SK-N-SH (cell line): ENCODE results near the gene SLC35D3. TPM values are rescaled to one million over a fixed set of nuclear protein-coding genes. Genes with fewer than 3 reads are reported as not detected.

ENCODE experiments used
- CTCF ChIA-PET: fragments of 300-600, 350-600 bp; formaldehyde crosslinking; extraction: SDS; loops from one replicate; lab custom pipeline; 2021; lab: Yijun Ruan, JAX
- POLR2A ChIA-PET: fragments of 350-600 bp; sonication (Branson Sonifier 250); formaldehyde crosslinking; extraction: SDS; loops from one replicate; lab custom pipeline; 2020; ENCODE audit warnings: antibody characterized with exemption, inconsistent platforms; lab: Yijun Ruan, JAX
- DNase-seq: peaks from one replicate; pipeline ENCODE4 v3.0.0; 2012
- H2AFZ ChIP-seq: fragments of 200-600 bp; sonication (generic); 2 replicates; pipeline ENCODE4 v1.8.1; 2016; ENCODE audit warnings: antibody characterized with exemption, mild to moderate bottlenecking, low read depth
- H3F3A ChIP-seq: fragments of 200-600 bp; sonication (generic); replicated peaks from 2 replicates; pipeline ENCODE3; 2016; ENCODE audit warnings: antibody characterized with exemption, mild to moderate bottlenecking; ENCODE audit not compliant: insufficient read depth
- H3K27ac ChIP-seq, 2 experiments: fragments of 200-500 bp in 1 of 2; fragments of 200-600 bp in 1 of 2; sonication (Bioruptor generic) in 1 of 2; sonication (generic), shearing (Covaris generic) in 1 of 2; 2 replicates each; pipeline versions ENCODE4 v1.5.1 to v1.6.1; 2014 to 2016; ENCODE audit warnings: low read depth in 2 of 2, inconsistent platforms in 1 of 2, low read length in 1 of 2, mild to moderate bottlenecking in 1 of 2, mixed read lengths in 1 of 2
- H3K27me3 ChIP-seq: fragments of 200-600 bp; sonication (generic), shearing (Covaris generic); 2 replicates; pipeline ENCODE4 v1.6.1; 2016; ENCODE audit warnings: mixed run types; ENCODE audit not compliant: insufficient read depth
- H3K36me3 ChIP-seq, 2 experiments: fragments of 200-500 bp in 1 of 2; fragments of 200-600 bp in 1 of 2; sonication (Bioruptor generic) in 1 of 2; sonication (generic) in 1 of 2; replicated peaks in 1 of 2; 2 replicates each; pipeline versions ENCODE3 to v1.5.1; 2014 to 2016; ENCODE audit warnings: low read length in 1 of 2, mild to moderate bottlenecking in 1 of 2; ENCODE audit not compliant: insufficient read depth in 2 of 2, control insufficient read depth in 1 of 2
- H3K4me1 ChIP-seq, 2 experiments: fragments of 200-500 bp in 1 of 2; fragments of 200-600 bp in 1 of 2; sonication (Bioruptor generic) in 1 of 2; sonication (generic), shearing (Covaris generic) in 1 of 2; 2 replicates each; pipeline versions ENCODE4 v1.5.1 to v1.6.1; 2014 to 2016; ENCODE audit warnings: low read depth in 1 of 2, low read length in 1 of 2, mixed run types in 1 of 2; ENCODE audit not compliant: insufficient read depth in 2 of 2, control insufficient read depth in 1 of 2
- H3K4me2 ChIP-seq: fragments of 200-600 bp; sonication (generic), shearing (Covaris generic); 2 replicates; pipeline ENCODE4 v1.6.1; 2017; ENCODE audit warnings: mixed run types
- H3K4me3 ChIP-seq, 2 experiments: fragments of 200-500 bp in 1 of 2; fragments of 200-600 bp in 1 of 2; sonication (Bioruptor generic) in 1 of 2; sonication (generic), shearing (Covaris generic) in 1 of 2; 2 replicates each; pipeline versions ENCODE4 v1.5.1 to v1.8.1; 2014 to 2016; ENCODE audit warnings: low read depth in 2 of 2, inconsistent platforms in 1 of 2, low read length in 1 of 2, mild to moderate bottlenecking in 1 of 2, mixed read lengths in 1 of 2, moderate library complexity in 1 of 2
- H3K79me2 ChIP-seq: fragments of 200-600 bp; sonication (generic); 2 replicates; pipeline ENCODE4 v1.8.1; 2017; ENCODE audit warnings: mild to moderate bottlenecking; ENCODE audit not compliant: insufficient read depth
- H3K9ac ChIP-seq: fragments of 200-600 bp; sonication (generic); 2 replicates; pipeline ENCODE4 v1.6.1; 2017; ENCODE audit warnings: mixed run types
- H3K9me2 ChIP-seq: fragments of 200-600 bp; sonication (generic); 2 replicates; pipeline ENCODE4 v1.6.1; 2017; ENCODE audit warnings: mixed run types
- H3K9me3 ChIP-seq: fragments of 200-600 bp; sonication (generic); 2 replicates; pipeline ENCODE4 v1.6.1; 2017; ENCODE audit warnings: mixed run types, mild to moderate bottlenecking, moderate library complexity
- H4K20me1 ChIP-seq: fragments of 200-600 bp; sonication (generic); 2 replicates; pipeline ENCODE4 v1.6.1; 2017; ENCODE audit warnings: mild to moderate bottlenecking, mixed run types; ENCODE audit not compliant: insufficient read depth
- ELF1 ChIP-seq: IDR thresholded peaks from 2 replicates; pipeline ENCODE4 v1.4.0; 2012
- EP300 ChIP-seq, 2 experiments: IDR thresholded peaks; 2 replicates each; pipeline versions ENCODE4 v1.4.0 to v1.6.1; 2012; ENCODE audit warnings: borderline replicate concordance in 1 of 2, low read depth in 1 of 2, low read length in 1 of 2
- JUND ChIP-seq: IDR thresholded peaks from 2 replicates; pipeline ENCODE4 v1.4.0; 2012
- MXI1 ChIP-seq: IDR thresholded peaks from 2 replicates; pipeline ENCODE4 v1.6.1; 2012; ENCODE audit warnings: mild to moderate bottlenecking, low read depth, low read length, improper control_type of control experiment
- NFIC ChIP-seq: IDR thresholded peaks from 2 replicates; pipeline ENCODE4 v1.4.0; 2012; ENCODE audit warnings: borderline replicate concordance
- RCOR1 ChIP-seq: fragments of 150-350 bp; IDR thresholded peaks from 2 replicates; pipeline ENCODE4 v1.6.1; 2017; ENCODE audit warnings: antibody characterized with exemption, low read length
- REST ChIP-seq: IDR thresholded peaks from 2 replicates; pipeline ENCODE4 v1.6.1; 2012; ENCODE audit warnings: mild to moderate bottlenecking, low read depth, low read length, moderate library complexity
- RFX5 ChIP-seq: IDR thresholded peaks from 2 replicates; pipeline ENCODE4 v1.6.1; 2012; ENCODE audit warnings: mild to moderate bottlenecking, improper control_type of control experiment, low read length
- SIN3A ChIP-seq: IDR thresholded peaks from 2 replicates; pipeline ENCODE4 v1.6.1; 2012; ENCODE audit warnings: low read depth, mild to moderate bottlenecking, low read length, moderate library complexity, borderline replicate concordance
- TCF12 ChIP-seq: IDR thresholded peaks from 2 replicates; pipeline ENCODE4 v1.4.0; 2012
- TEAD4 ChIP-seq: IDR thresholded peaks from 2 replicates; pipeline ENCODE4 v1.4.0; 2012; ENCODE audit warnings: mild to moderate bottlenecking, borderline replicate concordance; ENCODE audit not compliant: insufficient read depth
- WGBS: methylation state at CpG from one replicate; pipeline ENCODE4 v1.1.6; 2017; ENCODE audit warnings: low lambda C conversion rate; 5-methylcytosine and 5-hydroxymethylcytosine counted together
- polyA plus RNA-seq, 3 experiments: library from polyadenylated mRNA; depleted of rRNA; stranded (reverse); fragments of >200 nt; gene quantifications; 2 replicates each; pipeline ENCODE4 v1.2.3, GENCODE V29; 2012

The SLC35D3 gene
- polyA plus RNA-seq, 1 of the 3 experiments (the other 2 are of a cell fraction) = 0.05 TPM

DNA sequence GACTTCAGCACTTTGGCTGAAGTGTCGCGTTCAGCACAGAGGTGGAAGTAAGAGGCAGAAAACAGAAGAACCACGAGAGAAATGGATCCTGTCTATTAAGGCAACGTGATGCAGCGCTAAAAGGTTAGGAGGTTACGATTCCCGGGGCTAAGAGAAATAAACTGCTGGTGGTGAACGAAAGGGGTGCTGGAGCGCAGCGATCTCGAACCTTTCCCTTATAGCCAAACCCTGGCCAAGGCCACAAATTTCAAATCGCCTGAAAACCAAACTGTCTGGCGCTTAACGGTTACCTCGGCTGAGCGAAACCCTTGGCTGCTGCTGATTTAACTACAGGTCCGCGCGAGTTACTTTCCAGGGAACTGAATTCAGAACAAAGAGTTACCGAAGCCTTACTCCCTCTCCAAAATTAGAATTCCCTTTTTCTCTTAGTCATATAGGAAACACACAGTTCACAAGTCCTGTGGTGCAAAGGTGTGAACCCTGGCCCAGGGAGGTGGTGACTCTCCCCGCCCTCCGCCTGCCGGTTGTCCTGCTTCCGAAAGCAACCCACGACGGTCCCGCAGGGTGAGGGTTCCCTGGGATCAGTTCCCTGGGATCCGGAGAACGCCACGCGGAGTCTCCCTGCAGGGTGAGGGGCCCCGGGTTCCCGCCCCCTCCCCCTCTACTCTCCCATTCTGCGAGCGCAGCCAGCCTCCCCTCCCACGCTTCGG, 1.3 kb upstream of the SLC35D3 start:
- CTCF ChIA-PET = interaction anchor here (0.7 to 1.8 kb wide), 17 partner anchors 12 to 128 kb away, joined by 3 to 10 read pairs (median 5); partner anchors contain the start of gene MAP3K5
- 70% methylated on average over 25 of the region's 37 CpGs for WGBS
- Histone ChIP-seq H3K4me2 (peak overlapping the region; percentile 79), H4K20me1 (no peaks in the 10 kb centered on the region), H3K79me2 (no peaks in the 10 kb centered on the region), H3K9me2 (no peaks in the 10 kb centered on the region), H3K9ac (no peak overlapping the region), H3K27ac (peak overlapping the region in 1 of 2 experiments; percentile 92; a peak in 2 of 4 replicates), H3K27me3 (peaks cover 12% of the 10 kb centered on the region; the same call in 1 of the 2 replicates), H3K4me1 (peaks cover 0 to 40% of the 10 kb centered on the region in 2 experiments; a peak in 1 of 4 replicates), H3K4me3 (peak overlapping the region; percentile 58 to 59), H3K36me3 (peaks cover 0 to 4% of the 10 kb centered on the region in 2 experiments), H2AFZ (peak overlapping the region; percentile 68; the same call in 1 of the 2 replicates), H3K9me3 (no peaks in the 10 kb centered on the region), H3F3A (peaks cover 8% of the 10 kb centered on the region)
- DNase-seq = peak; percentile 75
- TF ChIP-seq SIN3A (no peak), EP300 (IDR thresholded peaks at IDR 0.05; ENCODE audit: borderline replicate concordance in 1 of 2, low read depth in 1 of 2, low read length in 1 of 2) (no peak), TCF12 (no peak), NFIC (no peak), TEAD4 (no peak), RCOR1 (no peak)
- POLR2A ChIA-PET = interaction anchor here (0.6 to 8.7 kb wide), 17 partner anchors 8 to 186 kb away, joined by 3 to 92 read pairs (median 10); partner anchors contain the start of genes IL20RA, MAP3K5 and PEX7

- H3F3A ChIP-seq = peaks cover 8% of the 10 kb centered on the region
- H3K9me2 ChIP-seq = no peaks in the 10 kb centered on the region
- no peaks in the 10 kb centered on the region for H4K20me1 ChIP-seq
- ChIA-PET CTCF (interaction anchor here (0.7 to 1.8 kb wide), 26 partner anchors 9 to 155 kb away, joined by 3 to 10 read pairs (median 4); partner anchors contain the start of gene MAP3K5), POLR2A (interaction anchor here (0.6 to 8.7 kb wide), 23 partner anchors 9 to 277 kb away, joined by 3 to 92 read pairs (median 8); partner anchors contain the start of genes IL20RA, MAP3K5 and PEX7)
- 2% methylated on average over 10 of the region's 59 CpGs for WGBS
- peak overlapping the region; percentile 79 for H3K4me2 ChIP-seq
- peak overlapping the region; percentile 58 to 59 for H3K4me3 ChIP-seq
- no peaks in the 10 kb centered on the region for H3K79me2 ChIP-seq
- TF ChIP-seq ELF1 (0 out of 2 replicates have a peak, but pooled peaks have one; percentile 20), REST (0 out of 2 replicates have a peak, but pooled peaks have one; percentile 46), JUND (no peak), RFX5 (peak; percentile 96), MXI1 (peak; percentile 29; the same call in 1 of the 2 replicates)
- peaks cover 0 to 40% of the 10 kb centered on the region in 2 experiments; a peak in 1 of 4 replicates for H3K4me1 ChIP-seq
- H3K9ac ChIP-seq = no peak overlapping the region
- DNase-seq = peak; percentile 85
- peak overlapping the region; percentile 68 for H2AFZ ChIP-seq
- peaks cover 12% of the 10 kb centered on the region; the same call in 1 of the 2 replicates for H3K27me3 ChIP-seq
- H3K36me3 ChIP-seq = peaks cover 0 to 3% of the 10 kb centered on the region in 2 experiments
- H3K27ac ChIP-seq = peak overlapping the region in 1 of 2 experiments; percentile 92; a peak in 2 of 4 replicates
- H3K9me3 ChIP-seq = no peaks in the 10 kb centered on the region
These were observed 643 bp upstream of the SLC35D3 start for GRCh38 chr6:136921381-136921935.
